HepG2 (cell line): ENCODE measurements around the gene RFX7. TPM values are rescaled to one million over a fixed set of nuclear protein-coding genes. Genes with fewer than 3 reads are reported as not detected.
A peak's percentile ranks its signal among the peaks of the same experiment; 100 is the strongest.

ENCODE experiments used
- ARID2 ChIP-seq: sonication (generic); formaldehyde crosslinking; IDR thresholded peaks from 2 replicates; pipeline ENCODE4 v1.8.1; 2022; ENCODE audit warnings: mild to moderate bottlenecking, missing genetic modification reagents, borderline replicate concordance
- ARNTL ChIP-seq: sonication (generic); formaldehyde crosslinking; IDR thresholded peaks from 2 replicates; pipeline ENCODE4 v1.4.0; 2020; ENCODE audit warnings: mild to moderate bottlenecking, missing genetic modification reagents
- DPF2 ChIP-seq: sonication (generic); formaldehyde crosslinking; IDR thresholded peaks from 2 replicates; pipeline ENCODE4 v1.4.0; 2020; ENCODE audit warnings: mild to moderate bottlenecking, low read depth, missing genetic modification reagents, borderline replicate concordance
- DR1 ChIP-seq: sonication (generic); formaldehyde crosslinking; IDR thresholded peaks from 2 replicates; pipeline ENCODE4 v1.8.0; 2021; ENCODE audit warnings: mild to moderate bottlenecking, missing genetic modification reagents, inconsistent platforms
- ETV5 ChIP-seq: IDR thresholded peaks from 2 replicates; pipeline ENCODE4 v1.6.1; 2018; ENCODE audit warnings: missing biosample characterization, missing genetic modification reagents, inconsistent platforms, borderline replicate concordance
- KLF11 ChIP-seq: IDR thresholded peaks from 2 replicates; pipeline ENCODE4 v1.6.1; 2016; ENCODE audit warnings: missing compliant biosample characterization
- MTA1 ChIP-seq: sonication (generic); formaldehyde crosslinking; IDR thresholded peaks from 2 replicates; pipeline ENCODE4 v1.4.0; 2020; ENCODE audit warnings: missing genetic modification reagents, mild to moderate bottlenecking, borderline replicate concordance
- MXD4 ChIP-seq: IDR thresholded peaks from 2 replicates; pipeline ENCODE4 v1.6.1; 2016; ENCODE audit warnings: mild to moderate bottlenecking, missing biosample characterization, missing genetic modification reagents
- NFKBIZ ChIP-seq: IDR thresholded peaks from 2 replicates; pipeline ENCODE4 v1.6.1; 2018; ENCODE audit warnings: missing genetic modification reagents, missing compliant biosample characterization
- PRPF4 ChIP-seq: fragments of 200-400 bp; formaldehyde crosslinking; IDR thresholded peaks from 2 replicates; pipeline ENCODE4 v1.6.1; 2016; ENCODE audit warnings: low read length, low read depth; ENCODE audit not compliant: poor library complexity, severe bottlenecking
- SIX1 ChIP-seq: sonication (generic); formaldehyde crosslinking; IDR thresholded peaks from 2 replicates; pipeline ENCODE4 v1.4.0; 2020; ENCODE audit warnings: missing genetic modification reagents, borderline replicate concordance
- SKI ChIP-seq: fragments of 450-650 bp; IDR thresholded peaks from one replicate; pipeline ENCODE4 v1.6.1; 2018; ENCODE audit warnings: mild to moderate bottlenecking; ENCODE audit not compliant: partially characterized antibody
- TEAD3 ChIP-seq: optimal IDR thresholded peaks from 2 replicates; pipeline ENCODE3; 2016; ENCODE audit warnings: borderline replicate concordance
- ZKSCAN5 ChIP-seq: sonication (generic); formaldehyde crosslinking; IDR thresholded peaks from 2 replicates; pipeline ENCODE4 v1.5.1; 2020; ENCODE audit warnings: mild to moderate bottlenecking, missing genetic modification reagents
- ZNF577 ChIP-seq: sonication (generic); formaldehyde crosslinking; IDR thresholded peaks from 2 replicates; pipeline ENCODE4 v1.4.0; 2020; ENCODE audit warnings: mild to moderate bottlenecking, low read depth, missing genetic modification reagents, borderline replicate concordance
- ZNF737 ChIP-seq: sonication (generic); formaldehyde crosslinking; IDR thresholded peaks from 2 replicates; pipeline ENCODE4 v1.5.0; 2020; ENCODE audit warnings: missing genetic modification reagents, mild to moderate bottlenecking, borderline replicate concordance
- ZNF781 ChIP-seq: sonication (generic); formaldehyde crosslinking; IDR thresholded peaks from 2 replicates; pipeline ENCODE4 v1.5.1; 2020; ENCODE audit warnings: borderline replicate concordance, mild to moderate bottlenecking, missing genetic modification reagents; ENCODE audit errors: not compliant biosample characterization
- ZNF878 ChIP-seq: sonication (generic); formaldehyde crosslinking; IDR thresholded peaks from 2 replicates; pipeline ENCODE4 v1.8.1; 2023; ENCODE audit warnings: mild to moderate bottlenecking, missing genetic modification reagents, moderate library complexity
- ZNF879 ChIP-seq: sonication (generic); formaldehyde crosslinking; IDR thresholded peaks from 2 replicates; pipeline ENCODE4 v1.8.1; 2023; ENCODE audit warnings: missing genetic modification reagents
- ZSCAN31 ChIP-seq: sonication (generic); formaldehyde crosslinking; IDR thresholded peaks from 2 replicates; pipeline ENCODE4 v1.5.0; 2020; ENCODE audit warnings: low read depth, mild to moderate bottlenecking, missing genetic modification reagents
- polyA plus RNA-seq, 8 experiments: library from polyadenylated mRNA; depleted of rRNA in 3 of 8; stranded (reverse) in 7 of 8; unstranded in 1 of 8; fragments of >200 nt; fragmentation: Illumina TruSeq in 4 of 8; extraction: Trizol in 4 of 8; gene quantifications; 2 replicates each; pipeline versions ENCODE4 v1.2.1 to v1.2.3, GENCODE V29; 2011 to 2016; ENCODE audit warnings: low read depth in 4 of 8, missing spikeins in 1 of 8, mixed read lengths in 1 of 8; ENCODE audit not compliant: insufficient read depth in 1 of 8
- total RNA-seq, 5 experiments: library from RNA; depleted of rRNA; stranded (reverse); fragments of >200 nt; fragmentation: Illumina TruSeq; extraction: Trizol; gene quantifications; 2 replicates each; pipeline ENCODE4 v1.2.3, GENCODE V29; 2016; ENCODE audit warnings: low read depth in 1 of 5
- TF ChIP-seq, protein P1 (sequence below): sonication (generic); IDR thresholded peaks from 2 replicates; pipeline ENCODE4 v1.6.1; 2016; ENCODE audit warnings: low read depth, borderline replicate concordance
- TF ChIP-seq, protein P2 (sequence below): IDR thresholded peaks from 2 replicates; pipeline ENCODE4 v1.6.1; 2018; ENCODE audit warnings: missing genetic modification reagents
- TF ChIP-seq, protein P3 (sequence below): sonication (generic); formaldehyde crosslinking; IDR thresholded peaks from 2 replicates; pipeline ENCODE4 v1.5.1; 2020; ENCODE audit warnings: missing genetic modification reagents, mild to moderate bottlenecking, borderline replicate concordance
- TF ChIP-seq, protein P4 (sequence below): sonication (generic); formaldehyde crosslinking; IDR thresholded peaks from 2 replicates; pipeline ENCODE4 v1.4.0; 2020; ENCODE audit warnings: missing genetic modification reagents, borderline replicate concordance

Gene RFX7
- total and polyA plus RNA-seq, 2 of the 13 experiments (the other 11 are each of a cell fraction or from before 2014, with no cell fraction given): 8.5 to 10.4 TPM

DNA sequence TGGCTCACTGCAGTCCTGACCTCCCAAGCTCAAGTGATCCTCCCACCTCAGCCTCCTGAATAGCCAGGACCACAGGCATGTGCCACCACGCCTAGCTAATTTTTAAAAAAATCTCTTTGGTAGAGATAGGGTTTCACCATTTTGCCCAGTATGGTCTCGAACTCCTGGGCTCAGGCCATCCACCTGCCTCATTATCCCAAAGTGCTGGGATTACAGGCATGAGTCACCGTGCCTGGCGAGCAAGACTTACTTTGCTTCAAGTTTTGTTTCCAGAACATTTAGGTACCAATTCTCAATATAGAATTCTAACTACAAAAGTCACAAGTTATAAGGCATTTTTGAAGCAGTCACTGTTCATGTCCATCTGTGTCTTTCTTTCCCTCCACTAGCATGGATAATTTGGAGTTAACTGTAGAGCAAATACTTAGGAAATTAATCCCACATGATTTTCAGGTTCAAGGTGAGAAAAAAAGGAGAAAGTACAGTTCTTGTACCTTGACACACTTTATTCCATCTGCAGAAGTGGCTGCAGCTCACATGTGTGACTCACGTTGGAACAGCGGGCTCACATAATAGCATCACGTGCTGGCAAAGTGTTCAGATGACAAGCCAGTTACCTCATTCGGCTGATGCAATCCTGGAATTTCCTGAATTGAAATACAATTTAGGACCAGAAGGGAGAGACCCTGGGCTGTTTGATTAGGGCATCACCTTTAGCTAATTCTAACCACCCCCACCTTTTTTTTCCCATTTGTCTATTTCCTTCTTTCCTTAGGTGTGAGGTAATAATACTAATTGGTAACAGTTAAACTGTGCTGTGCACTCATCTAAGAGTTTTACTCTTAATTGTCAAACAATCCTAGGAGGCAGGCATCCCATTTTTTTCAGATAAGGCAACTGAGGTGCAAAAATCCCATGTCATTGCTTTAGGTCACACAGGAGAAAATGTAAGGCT, 203.3 kb downstream of the RFX7 start (continued):
- TF ChIP-seq DR1 (CRISPR knock-in tag) (no peak), SIX1 (CRISPR knock-in tag) (no peak), DPF2 (0 out of 2 replicates have a peak, but pooled peaks have one; percentile 56), MTA1 (no peak), ZSCAN31 (CRISPR knock-in tag) (no peak), TEAD3 (CRISPR knock-in tag) (peak; percentile 91), ZNF781 (CRISPR knock-in tag) (no peak), ZNF737 (CRISPR knock-in tag) (peak; percentile 71; the same call in 1 of the 2 replicates), MXD4 (CRISPR knock-in tag) (no peak), SKI (no peak), ZNF879 (CRISPR knock-in tag) (no peak), ZNF577 (CRISPR knock-in tag) (no peak), KLF11 (no peak), ZNF878 (CRISPR knock-in tag) (peak; percentile 60; the same call in 1 of the 2 replicates), ZKSCAN5 (no peak), PRPF4 (no peak), ETV5 (CRISPR knock-in tag) (peak; percentile 65), NFKBIZ (CRISPR knock-in tag) (peak; percentile 75; the same call in 1 of the 2 replicates), ARID2 (no peak), ARNTL (CRISPR knock-in tag) (peak; percentile 94)
- TF ChIP-seq, protein P1, sequence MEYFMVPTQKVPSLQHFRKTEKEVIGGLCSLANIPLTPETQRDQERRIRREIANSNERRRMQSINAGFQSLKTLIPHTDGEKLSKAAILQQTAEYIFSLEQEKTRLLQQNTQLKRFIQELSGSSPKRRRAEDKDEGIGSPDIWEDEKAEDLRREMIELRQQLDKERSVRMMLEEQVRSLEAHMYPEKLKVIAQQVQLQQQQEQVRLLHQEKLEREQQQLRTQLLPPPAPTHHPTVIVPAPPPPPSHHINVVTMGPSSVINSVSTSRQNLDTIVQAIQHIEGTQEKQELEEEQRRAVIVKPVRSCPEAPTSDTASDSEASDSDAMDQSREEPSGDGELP: peak; percentile 62; the same call in 1 of the 2 replicates
- TF ChIP-seq, protein P2, sequence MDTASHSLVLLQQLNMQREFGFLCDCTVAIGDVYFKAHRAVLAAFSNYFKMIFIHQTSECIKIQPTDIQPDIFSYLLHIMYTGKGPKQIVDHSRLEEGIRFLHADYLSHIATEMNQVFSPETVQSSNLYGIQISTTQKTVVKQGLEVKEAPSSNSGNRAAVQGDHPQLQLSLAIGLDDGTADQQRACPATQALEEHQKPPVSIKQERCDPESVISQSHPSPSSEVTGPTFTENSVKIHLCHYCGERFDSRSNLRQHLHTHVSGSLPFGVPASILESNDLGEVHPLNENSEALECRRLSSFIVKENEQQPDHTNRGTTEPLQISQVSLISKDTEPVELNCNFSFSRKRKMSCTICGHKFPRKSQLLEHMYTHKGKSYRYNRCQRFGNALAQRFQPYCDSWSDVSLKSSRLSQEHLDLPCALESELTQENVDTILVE (CRISPR knock-in tag): peak; percentile 86; the same call in 1 of the 2 replicates
- TF ChIP-seq, protein P3, sequence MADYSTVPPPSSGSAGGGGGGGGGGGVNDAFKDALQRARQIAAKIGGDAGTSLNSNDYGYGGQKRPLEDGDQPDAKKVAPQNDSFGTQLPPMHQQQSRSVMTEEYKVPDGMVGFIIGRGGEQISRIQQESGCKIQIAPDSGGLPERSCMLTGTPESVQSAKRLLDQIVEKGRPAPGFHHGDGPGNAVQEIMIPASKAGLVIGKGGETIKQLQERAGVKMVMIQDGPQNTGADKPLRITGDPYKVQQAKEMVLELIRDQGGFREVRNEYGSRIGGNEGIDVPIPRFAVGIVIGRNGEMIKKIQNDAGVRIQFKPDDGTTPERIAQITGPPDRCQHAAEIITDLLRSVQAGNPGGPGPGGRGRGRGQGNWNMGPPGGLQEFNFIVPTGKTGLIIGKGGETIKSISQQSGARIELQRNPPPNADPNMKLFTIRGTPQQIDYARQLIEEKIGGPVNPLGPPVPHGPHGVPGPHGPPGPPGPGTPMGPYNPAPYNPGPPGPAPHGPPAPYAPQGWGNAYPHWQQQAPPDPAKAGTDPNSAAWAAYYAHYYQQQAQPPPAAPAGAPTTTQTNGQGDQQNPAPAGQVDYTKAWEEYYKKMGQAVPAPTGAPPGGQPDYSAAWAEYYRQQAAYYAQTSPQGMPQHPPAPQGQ (CRISPR knock-in tag): no peak
- TF ChIP-seq, protein P4, sequence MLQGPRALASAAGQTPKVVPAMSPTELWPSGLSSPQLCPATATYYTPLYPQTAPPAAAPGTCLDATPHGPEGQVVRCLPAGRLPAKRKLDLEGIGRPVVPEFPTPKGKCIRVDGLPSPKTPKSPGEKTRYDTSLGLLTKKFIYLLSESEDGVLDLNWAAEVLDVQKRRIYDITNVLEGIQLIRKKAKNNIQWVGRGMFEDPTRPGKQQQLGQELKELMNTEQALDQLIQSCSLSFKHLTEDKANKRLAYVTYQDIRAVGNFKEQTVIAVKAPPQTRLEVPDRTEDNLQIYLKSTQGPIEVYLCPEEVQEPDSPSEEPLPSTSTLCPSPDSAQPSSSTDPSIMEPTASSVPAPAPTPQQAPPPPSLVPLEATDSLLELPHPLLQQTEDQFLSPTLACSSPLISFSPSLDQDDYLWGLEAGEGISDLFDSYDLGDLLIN (CRISPR knock-in tag): no peak
